ENCODE data around the gene OSBPL5.

GRCh38 chr11:3175194-3175593 lies 10.1 kb upstream of the OSBPL5 start:
- no peak for TF ChIP-seq CTCF (IDR thresholded peaks at IDR 0.05)
- TF ChIP-seq ZFX (IDR thresholded peaks at IDR 0.05; ENCODE audit: borderline replicate concordance): no peak
